Activated naive CD4-positive, alpha-beta T cell treated with anti-CD3 and anti-CD28 coated beads for 36 hours (primary cell): ENCODE data around the gene ASCC2. TPM values are rescaled to one million over a fixed set of nuclear protein-coding genes. Genes with fewer than 3 reads are reported as not detected.

ENCODE experiments used
- CTCF ChIA-PET: fragments of 350-600 bp; sonication (Branson Sonifier 250); formaldehyde crosslinking; loops from one replicate; lab custom pipeline; 2021; ENCODE audit warnings: antibody characterized with exemption; lab: Charles Lee
- DNase-seq: peaks from one replicate; pipeline ENCODE4 v3.0.0-alpha.2; 2020
- H3K27ac Mint-ChIP-seq: one replicate; pipeline ENCODE4 v1.8.0; 2021; ENCODE audit warnings: mild to moderate bottlenecking, mixed read lengths
- H3K27me3 Mint-ChIP-seq: one replicate; pipeline ENCODE4 v1.8.0; 2021; ENCODE audit warnings: low read depth, mixed read lengths
- H3K36me3 Mint-ChIP-seq: one replicate; pipeline ENCODE4 v1.8.0; 2021; ENCODE audit warnings: low read depth, mixed read lengths
- H3K4me1 Mint-ChIP-seq: one replicate; pipeline ENCODE4 v1.8.0; 2021; ENCODE audit warnings: low read depth, mixed read lengths
- H3K4me3 Mint-ChIP-seq: one replicate; pipeline ENCODE4 v1.8.0; 2021; ENCODE audit warnings: mild to moderate bottlenecking, moderate library complexity, mixed read lengths
- H3K9me3 Mint-ChIP-seq: one replicate; pipeline ENCODE4 v1.8.0; 2021; ENCODE audit warnings: mixed read lengths
- intact Hi-C: fragments of 100-400 bp; cut with micrococcal nuclease; formaldehyde crosslinking; loops from one replicate; pipeline ENCODE4 v1.15.1; 2023
- total RNA-seq, 2 experiments: library from RNA; stranded (reverse); gene quantifications; one replicate each; pipeline ENCODE4 v1.2.3, GENCODE V29; 2021

The ASCC2 gene, protein sequence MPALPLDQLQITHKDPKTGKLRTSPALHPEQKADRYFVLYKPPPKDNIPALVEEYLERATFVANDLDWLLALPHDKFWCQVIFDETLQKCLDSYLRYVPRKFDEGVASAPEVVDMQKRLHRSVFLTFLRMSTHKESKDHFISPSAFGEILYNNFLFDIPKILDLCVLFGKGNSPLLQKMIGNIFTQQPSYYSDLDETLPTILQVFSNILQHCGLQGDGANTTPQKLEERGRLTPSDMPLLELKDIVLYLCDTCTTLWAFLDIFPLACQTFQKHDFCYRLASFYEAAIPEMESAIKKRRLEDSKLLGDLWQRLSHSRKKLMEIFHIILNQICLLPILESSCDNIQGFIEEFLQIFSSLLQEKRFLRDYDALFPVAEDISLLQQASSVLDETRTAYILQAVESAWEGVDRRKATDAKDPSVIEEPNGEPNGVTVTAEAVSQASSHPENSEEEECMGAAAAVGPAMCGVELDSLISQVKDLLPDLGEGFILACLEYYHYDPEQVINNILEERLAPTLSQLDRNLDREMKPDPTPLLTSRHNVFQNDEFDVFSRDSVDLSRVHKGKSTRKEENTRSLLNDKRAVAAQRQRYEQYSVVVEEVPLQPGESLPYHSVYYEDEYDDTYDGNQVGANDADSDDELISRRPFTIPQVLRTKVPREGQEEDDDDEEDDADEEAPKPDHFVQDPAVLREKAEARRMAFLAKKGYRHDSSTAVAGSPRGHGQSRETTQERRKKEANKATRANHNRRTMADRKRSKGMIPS
- 10 to 100 TPM; 57.6 to 60.4 TPM for total RNA-seq

DNA sequence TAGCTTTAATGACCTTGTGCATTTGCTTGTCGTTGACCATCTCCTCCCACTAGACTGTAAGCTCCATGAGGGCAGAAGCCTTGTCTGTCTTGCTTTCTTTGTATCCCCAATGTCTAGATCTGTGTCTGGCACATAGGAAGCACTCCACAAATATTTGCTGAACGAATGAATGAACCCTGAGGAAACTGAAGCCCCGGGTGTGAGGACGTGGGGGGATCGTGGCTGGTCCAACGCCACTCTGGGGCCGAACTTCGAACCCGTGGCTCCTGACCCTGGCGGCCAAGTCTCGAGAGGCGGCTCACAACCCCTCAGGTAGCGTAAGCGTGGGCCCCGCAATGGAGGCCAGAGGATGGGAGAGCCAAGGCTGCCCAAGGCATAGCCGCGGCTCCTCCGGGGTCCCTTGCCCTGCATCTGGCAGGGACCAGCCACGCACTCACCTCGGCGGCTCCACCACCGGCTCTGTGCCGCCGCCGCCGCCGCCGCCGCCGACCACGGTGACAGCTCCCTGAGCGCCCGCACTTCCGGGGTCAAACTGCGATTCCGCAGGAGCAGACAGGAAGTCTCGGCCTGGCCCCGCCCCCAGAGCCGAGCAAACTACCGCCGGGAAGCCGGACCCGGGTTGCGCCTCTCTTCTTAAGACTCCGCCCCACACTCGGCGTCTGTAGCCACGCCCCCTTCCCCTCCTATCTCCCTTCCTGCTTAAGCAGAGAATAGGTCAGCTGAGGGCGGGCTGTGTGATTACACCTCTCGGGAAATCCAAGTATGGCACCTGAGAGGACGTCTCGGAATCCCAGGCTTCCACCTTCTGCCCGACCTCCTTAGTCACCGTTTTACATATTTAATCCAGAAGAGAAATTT is at the start of gene ASCC2:
TSS of gene ASCC2 (minus strand) at position 534 of the 858 bp plus-strand sequence. CDS start 5,949 bp downstream, outside the sequence.
- intact Hi-C loops: loop anchor here (1.0 kb wide), 6 partner anchors 17 to 450 kb away; partner anchors contain the start of genes AP1B1, MTMR3, NF2 and UQCR10
- peaks cover 34% of the 10 kb centered on the region for H3K4me1 Mint-ChIP-seq
- H3K9me3 Mint-ChIP-seq: no peaks in the 10 kb centered on the region
- H3K27ac Mint-ChIP-seq: peak within 1 kb of the TSS; percentile 92
- peaks cover 2% of the 10 kb centered on the region for H3K36me3 Mint-ChIP-seq
- peak; percentile 100 for DNase-seq
- no peaks in the 10 kb centered on the region for H3K27me3 Mint-ChIP-seq
- H3K4me3 Mint-ChIP-seq: peak within 1 kb of the TSS; percentile 94
- CTCF ChIA-PET: interaction anchor here (0.9 to 1.8 kb wide), 4 partner anchors 148 to 250 kb away, joined by 3 to 10 read pairs (median 4); no protein-coding TSS in a partner anchor

DNA sequence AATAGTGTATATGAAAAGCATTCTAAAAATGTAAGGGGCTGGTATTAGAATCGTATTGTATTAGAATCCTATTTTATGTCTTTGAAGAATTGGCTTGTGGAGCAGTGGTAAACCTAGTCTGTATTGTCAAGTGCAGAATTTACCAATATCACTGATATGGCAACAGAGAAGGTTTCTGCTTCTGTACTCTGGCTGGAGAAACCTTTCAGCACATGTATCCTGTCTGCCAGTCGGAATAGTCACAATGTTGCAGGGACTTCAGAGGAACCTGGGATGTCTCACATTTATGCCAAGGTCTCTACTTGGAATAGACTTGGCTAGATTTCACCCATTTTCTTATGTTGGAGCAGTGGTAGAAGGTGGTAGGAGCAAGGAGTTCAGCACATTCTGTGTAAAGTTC is 49.3 kb upstream of the ASCC2 start:
- no peak for DNase-seq
- Mint-ChIP-seq H3K9me3 (no peaks in the 10 kb centered on the region), H3K27ac (no peak overlapping the region), H3K4me1 (peaks cover 12% of the 10 kb centered on the region), H3K36me3 (no peaks in the 10 kb centered on the region), H3K27me3 (no peaks in the 10 kb centered on the region), H3K4me3 (no peak overlapping the region)
- intact Hi-C loops: no loop called here
- CTCF ChIA-PET: no interaction called here

DNA sequence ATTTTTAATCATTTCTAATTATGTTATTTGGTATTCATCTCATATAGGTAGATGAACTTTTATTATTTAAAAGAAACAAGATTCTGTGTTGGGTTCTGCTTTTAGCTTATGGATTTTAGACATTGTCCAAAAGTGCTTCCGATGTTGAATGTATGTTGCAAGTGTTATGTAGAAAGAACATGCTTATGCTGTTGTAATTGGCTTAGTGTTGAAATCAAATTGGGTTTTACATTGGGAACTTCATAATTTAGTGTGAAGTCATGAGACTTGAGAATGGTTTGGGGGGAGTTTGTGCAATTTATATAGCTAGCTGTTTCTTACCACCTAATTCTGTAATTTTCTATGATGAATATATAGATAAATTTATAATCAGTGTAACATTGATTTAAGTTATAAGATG is 48.5 kb upstream of the ASCC2 start:
- Mint-ChIP-seq H3K4me1 (peaks cover 12% of the 10 kb centered on the region), H3K4me3 (no peak overlapping the region), H3K9me3 (no peaks in the 10 kb centered on the region), H3K27me3 (no peaks in the 10 kb centered on the region), H3K27ac (no peak overlapping the region), H3K36me3 (no peaks in the 10 kb centered on the region)
- CTCF ChIA-PET: interaction anchor here (0.5 kb wide), 1 partner anchor 250 kb away, joined by 4 read pairs; no protein-coding TSS in a partner anchor
- no peak for DNase-seq
- intact Hi-C loops: no loop called here

DNA sequence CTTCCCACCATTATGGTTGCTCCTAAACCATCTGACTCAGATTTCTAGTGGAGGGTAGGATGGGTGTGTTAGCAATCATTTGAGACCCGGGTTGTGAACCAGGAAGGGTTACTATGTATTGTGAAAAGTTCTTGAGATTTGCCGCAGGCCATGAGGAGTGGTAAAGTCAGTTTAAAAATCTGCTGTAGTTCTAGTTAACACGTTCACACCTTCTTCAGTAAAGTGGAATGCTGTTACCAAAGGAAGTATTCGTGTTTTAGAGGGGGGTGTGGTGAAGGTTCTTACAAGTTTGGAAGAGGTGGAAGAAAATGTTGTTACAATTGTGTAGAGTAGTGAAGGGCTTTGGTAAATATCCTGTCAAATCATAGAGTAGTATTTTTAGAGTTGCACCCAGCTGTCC is 47.5 kb upstream of the ASCC2 start:
- H3K9me3 Mint-ChIP-seq: no peaks in the 10 kb centered on the region
- no peaks in the 10 kb centered on the region for H3K36me3 Mint-ChIP-seq
- intact Hi-C loops: no loop called here
- DNase-seq: no peak
- no peak overlapping the region for H3K27ac Mint-ChIP-seq
- CTCF ChIA-PET: no interaction called here
- H3K4me3 Mint-ChIP-seq: no peak overlapping the region
- H3K27me3 Mint-ChIP-seq: no peaks in the 10 kb centered on the region
- peaks cover 11% of the 10 kb centered on the region for H3K4me1 Mint-ChIP-seq

DNA sequence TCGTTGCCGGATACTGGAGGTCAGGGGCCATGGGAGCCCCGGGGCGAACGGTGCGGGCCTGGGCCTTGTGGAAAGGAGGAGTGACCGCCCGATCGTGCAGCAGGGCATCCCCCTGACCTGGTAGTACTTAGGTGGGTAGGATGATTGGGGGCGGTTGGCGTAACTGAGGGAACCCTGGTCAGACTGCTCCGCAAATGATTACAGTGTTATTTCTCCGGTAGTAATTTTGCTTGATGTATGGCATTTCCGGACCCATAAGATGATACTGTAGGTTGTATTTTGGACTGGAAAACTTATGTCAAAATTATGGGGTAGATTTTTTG is 45.7 kb upstream of the ASCC2 start:
- H3K36me3 Mint-ChIP-seq: no peaks in the 10 kb centered on the region
- H3K9me3 Mint-ChIP-seq: no peaks in the 10 kb centered on the region
- CTCF ChIA-PET: no interaction called here
- intact Hi-C loops: loop anchor here (1.0 to 5.0 kb wide), 3 partner anchors 45 to 281 kb away; partner anchors contain the start of genes ASCC2, NF2, UQCR10 and ZMAT5
- no peak for DNase-seq
- H3K4me3 Mint-ChIP-seq: peak overlapping the region; percentile 89
- H3K4me1 Mint-ChIP-seq: peaks cover 10% of the 10 kb centered on the region
- peak overlapping the region; percentile 78 for H3K27ac Mint-ChIP-seq
- H3K27me3 Mint-ChIP-seq: no peaks in the 10 kb centered on the region

DNA sequence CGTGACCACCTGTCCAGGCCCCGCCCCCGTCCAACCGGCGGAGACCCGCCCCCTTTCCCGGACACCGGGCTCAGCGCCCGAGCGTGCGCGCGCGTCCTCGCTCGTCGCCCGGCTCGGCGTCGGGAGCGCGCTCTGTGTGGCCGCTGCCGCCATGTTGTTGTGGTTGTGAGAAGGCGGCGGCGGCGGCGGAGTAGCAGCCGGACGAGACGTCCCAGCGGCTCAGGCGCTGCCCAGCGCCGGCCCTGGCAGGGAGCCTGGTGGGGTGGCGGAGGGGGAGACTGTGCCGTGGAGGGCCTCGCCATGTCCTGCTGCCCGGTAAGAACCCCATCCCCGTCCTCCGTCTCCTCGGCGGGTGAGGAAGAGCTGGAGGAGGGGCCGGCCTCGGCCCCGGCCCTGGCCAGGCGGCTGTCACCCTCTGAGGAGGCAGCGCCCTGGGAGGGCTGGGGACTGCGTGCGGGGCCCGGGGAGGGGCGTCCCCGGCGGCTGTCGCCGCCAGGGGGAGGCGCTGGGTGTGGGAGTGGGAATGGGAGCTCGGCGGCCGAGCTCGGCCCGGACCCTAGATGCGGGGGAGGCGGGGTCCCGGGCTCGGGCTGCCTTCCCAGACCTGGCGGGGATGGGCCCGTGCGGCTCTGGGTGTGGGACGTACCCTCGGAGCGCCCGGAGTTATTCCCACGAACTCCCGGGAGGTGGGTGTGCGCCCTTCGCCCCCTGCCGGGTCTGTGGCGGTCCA is 45.1 kb upstream of the ASCC2 start, which contains the start of gene MTMR3:
TSS of gene MTMR3 (plus strand) at position 130 of the 730 bp plus-strand sequence. CDS start 87,886 bp downstream, outside the sequence.
- Mint-ChIP-seq H3K36me3 (no peaks in the 10 kb centered on the region), H3K27me3 (no peaks in the 10 kb centered on the region), H3K4me1 (peaks cover 6% of the 10 kb centered on the region), H3K9me3 (no peaks in the 10 kb centered on the region), H3K27ac (peak within 1 kb of the TSS; percentile 78), H3K4me3 (peak within 1 kb of the TSS; percentile 89)
- DNase-seq: peak; percentile 95
- intact Hi-C loops: loop anchor here (1.0 to 5.0 kb wide), 3 partner anchors 45 to 281 kb away; partner anchors contain the start of genes ASCC2, NF2, UQCR10 and ZMAT5
- CTCF ChIA-PET: no interaction called here

DNA sequence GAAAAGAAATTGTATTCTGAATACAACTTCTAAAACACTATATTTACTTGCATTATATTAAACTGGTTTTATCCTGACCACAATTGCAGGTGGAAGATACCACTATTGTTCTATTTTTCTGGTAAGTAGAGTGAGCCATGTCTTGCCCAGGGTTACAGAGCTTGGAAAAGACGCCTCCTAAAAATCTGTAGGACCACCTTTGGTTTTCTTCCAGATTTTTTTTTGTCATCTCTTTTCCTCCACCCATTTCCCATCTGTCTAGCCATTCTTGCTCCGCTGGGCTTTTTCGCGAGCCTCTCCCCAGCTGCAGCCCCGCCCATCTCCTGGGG is 44.6 kb upstream of the ASCC2 start:
- Mint-ChIP-seq H3K27ac (peak overlapping the region; percentile 64), H3K9me3 (no peaks in the 10 kb centered on the region), H3K36me3 (no peaks in the 10 kb centered on the region), H3K4me3 (peak overlapping the region; percentile 89), H3K27me3 (no peaks in the 10 kb centered on the region), H3K4me1 (peaks cover 6% of the 10 kb centered on the region)
- no peak for DNase-seq
- intact Hi-C loops: loop anchor here (1.0 to 5.0 kb wide), 3 partner anchors 44 to 280 kb away; partner anchors contain the start of genes ASCC2, NF2, UQCR10 and ZMAT5
- CTCF ChIA-PET: interaction anchor here (0.7 kb wide), 1 partner anchor 188 kb away, joined by 3 read pairs; no protein-coding TSS in a partner anchor

DNA sequence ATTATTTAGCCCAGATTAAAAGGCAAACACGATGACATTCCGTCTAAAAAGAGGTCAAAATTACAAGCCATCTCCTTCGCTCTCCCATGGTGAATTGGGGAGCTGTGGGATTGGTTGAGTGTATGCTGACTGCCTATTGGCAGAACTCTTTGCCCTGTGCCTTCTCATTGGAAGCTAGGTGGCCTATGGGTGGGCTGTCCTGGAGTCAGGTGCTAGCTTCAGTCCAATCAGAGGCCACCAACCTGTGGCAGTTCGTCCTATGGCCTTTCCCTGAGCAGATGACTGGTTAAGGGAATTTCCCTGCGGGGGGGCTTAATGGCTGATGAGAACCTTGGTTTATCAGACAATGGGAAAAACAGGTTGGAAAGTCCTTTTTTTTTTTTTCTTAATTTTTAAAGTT is 41.7 kb upstream of the ASCC2 start:
- intact Hi-C loops: loop anchor here (5.0 kb wide), 1 partner anchor 277 kb away; the partner anchor contains the start of gene NF2
- Mint-ChIP-seq H3K4me3 (no peak overlapping the region), H3K4me1 (peaks cover 6% of the 10 kb centered on the region), H3K27ac (no peak overlapping the region), H3K27me3 (no peaks in the 10 kb centered on the region), H3K36me3 (no peaks in the 10 kb centered on the region), H3K9me3 (no peaks in the 10 kb centered on the region)
- CTCF ChIA-PET: interaction anchor here (0.6 kb wide), 1 partner anchor 43 kb away, joined by 3 read pairs; no protein-coding TSS in a partner anchor
- peak; percentile 26 for DNase-seq

DNA sequence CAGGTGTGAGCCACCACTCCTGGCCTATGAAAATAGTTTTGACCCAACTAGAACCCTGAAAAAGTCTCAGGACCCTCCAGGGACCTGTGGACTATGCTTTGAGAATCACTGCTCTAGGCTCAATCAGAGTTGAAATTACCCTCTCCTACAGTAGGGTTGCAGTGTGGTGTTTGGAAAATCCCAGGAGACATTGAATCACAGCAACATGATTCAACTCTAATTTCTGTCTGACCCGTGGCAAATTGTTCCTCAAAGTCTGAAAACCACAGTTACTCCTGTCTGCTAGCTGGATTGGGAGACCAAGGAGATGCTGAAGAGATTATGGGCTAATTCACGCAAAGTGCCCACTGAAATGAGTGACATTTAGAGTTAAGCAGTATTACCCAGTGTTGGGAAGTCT is 39.5 kb upstream of the ASCC2 start:
- intact Hi-C loops: no loop called here
- H3K27ac Mint-ChIP-seq: no peak overlapping the region
- no peaks in the 10 kb centered on the region for H3K4me1 Mint-ChIP-seq
- no peaks in the 10 kb centered on the region for H3K9me3 Mint-ChIP-seq
- CTCF ChIA-PET: interaction anchor here (1.1 kb wide), 1 partner anchor 65 kb away, joined by 3 read pairs; no protein-coding TSS in a partner anchor
- H3K27me3 Mint-ChIP-seq: no peaks in the 10 kb centered on the region
- no peak for DNase-seq
- no peaks in the 10 kb centered on the region for H3K36me3 Mint-ChIP-seq
- H3K4me3 Mint-ChIP-seq: no peak overlapping the region

DNA sequence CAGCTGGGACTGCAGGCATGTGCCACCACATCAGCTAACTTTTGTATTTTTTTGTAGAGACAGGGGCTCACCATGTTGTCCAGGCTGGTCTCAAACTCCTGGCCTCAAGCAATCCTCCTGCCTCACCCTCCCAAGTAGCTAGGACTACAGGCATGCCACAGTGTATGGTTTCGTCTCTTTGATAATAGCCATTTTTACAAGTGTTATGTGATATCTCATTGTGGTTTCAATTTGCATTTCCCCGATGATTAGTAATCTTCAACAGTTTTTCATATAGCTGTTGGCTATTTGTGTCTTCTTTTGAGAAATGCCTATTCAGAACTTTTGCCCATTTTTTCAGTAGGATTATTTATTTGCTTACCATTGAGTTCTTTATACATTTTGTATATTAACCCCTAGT is 35.9 kb upstream of the ASCC2 start:
- no peak for DNase-seq
- Mint-ChIP-seq H3K27me3 (no peaks in the 10 kb centered on the region), H3K9me3 (no peaks in the 10 kb centered on the region), H3K4me3 (no peak overlapping the region), H3K27ac (no peak overlapping the region), H3K4me1 (peaks cover 7% of the 10 kb centered on the region), H3K36me3 (no peaks in the 10 kb centered on the region)
- CTCF ChIA-PET: interaction anchor here (0.6 kb wide), 1 partner anchor 13 kb away, joined by 3 read pairs; no protein-coding TSS in a partner anchor
- intact Hi-C loops: no loop called here

DNA sequence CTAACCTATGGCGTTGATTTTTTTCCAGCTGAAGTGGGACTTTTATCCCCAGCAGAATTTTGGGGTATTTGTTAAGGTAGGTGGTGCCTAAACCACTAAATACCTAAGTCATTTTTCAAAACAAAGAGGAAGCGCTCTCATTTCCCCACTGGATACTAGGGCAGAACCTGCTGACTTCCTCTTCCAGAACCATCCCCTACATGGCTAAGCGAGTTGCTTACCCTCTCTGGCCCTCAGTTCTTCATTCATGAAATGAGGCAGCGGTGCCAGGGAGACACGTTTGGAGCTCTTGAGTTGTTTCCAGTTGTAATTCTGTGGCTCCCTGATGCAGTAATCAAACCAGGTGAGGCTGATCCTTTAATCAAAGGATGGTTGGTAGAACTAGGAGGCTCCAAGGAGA is 34.9 kb upstream of the ASCC2 start:
- Mint-ChIP-seq H3K4me3 (no peak overlapping the region), H3K36me3 (no peaks in the 10 kb centered on the region), H3K9me3 (no peaks in the 10 kb centered on the region), H3K4me1 (peaks cover 7% of the 10 kb centered on the region), H3K27ac (no peak overlapping the region), H3K27me3 (no peaks in the 10 kb centered on the region)
- no peak for DNase-seq
- CTCF ChIA-PET: interaction anchor here (0.6 to 0.9 kb wide), 2 partner anchors 9 to 124 kb away, joined by 3 read pairs; no protein-coding TSS in a partner anchor
- intact Hi-C loops: no loop called here
